Loucy (cell line): Measurements from ENCODE around the gene PRKN.

Experiments used
- CTCF ChIP-seq: fragments of 200-600 bp; sonication (generic); conservative IDR thresholded peaks from 2 replicates; pipeline ENCODE4 v1.5.1; 2014; ENCODE audit warnings: mild to moderate bottlenecking, antibody characterized with exemption, low read length
- EZH2phosphoT487 ChIP-seq: fragments of 200-600 bp; IDR thresholded peaks from 2 replicates; pipeline ENCODE4 v1.6.1; 2018; ENCODE audit warnings: antibody characterized with exemption, mild to moderate bottlenecking, moderate library complexity, borderline replicate concordance

- no peak for TF ChIP-seq CTCF
- no peak for TF ChIP-seq EZH2phosphoT487
Observed at GRCh38 chr6:162722633-162723032, 4.9 kb downstream of the PRKN start.
